A673 (cell line): ENCODE data around the gene ZNF546.
"Not testable (repeated sequence)": the region's sequence is repeated elsewhere in the genome, so short reads cannot be mapped to it uniquely, and the experiment has no call there.

Experiments
- EZH2 ChIP-seq: fragments of 200-600 bp; sonication (generic); IDR thresholded peaks from 2 replicates; pipeline ENCODE4 v1.6.1; 2017; ENCODE audit warnings: borderline replicate concordance, low read depth, mild to moderate bottlenecking, mixed read lengths, antibody characterized with exemption, low read length; ENCODE audit not compliant: poor library complexity, severe bottlenecking
- TF ChIP-seq, protein P1 (sequence below): fragments of 300-800, 200-600 bp; sonication (generic); conservative IDR thresholded peaks from 2 replicates; pipeline ENCODE4 v1.5.1; 2017; ENCODE audit warnings: low read depth, mild to moderate bottlenecking, antibody characterized with exemption, low read length, moderate library complexity, mixed read lengths

DNA sequence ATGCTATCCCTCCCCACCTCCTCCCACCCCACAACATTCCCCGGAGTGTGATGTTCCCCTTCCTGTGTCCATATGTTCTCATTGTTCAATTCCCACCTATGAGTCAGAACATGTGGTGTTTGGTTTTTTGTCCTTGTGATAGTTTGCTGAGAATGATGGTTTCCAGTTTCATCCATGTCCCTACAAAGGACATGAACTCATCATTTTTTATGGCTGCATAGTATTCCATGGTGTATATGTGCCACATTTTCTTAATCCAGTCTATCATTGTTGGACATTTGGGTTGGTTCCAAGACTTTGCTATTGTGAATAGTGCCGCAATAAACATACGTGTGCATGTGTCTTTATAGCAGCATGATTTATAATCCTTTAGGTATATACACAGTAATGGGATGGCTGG, 41.2 kb downstream of the ZNF546 start:
- TF ChIP-seq, protein P1, sequence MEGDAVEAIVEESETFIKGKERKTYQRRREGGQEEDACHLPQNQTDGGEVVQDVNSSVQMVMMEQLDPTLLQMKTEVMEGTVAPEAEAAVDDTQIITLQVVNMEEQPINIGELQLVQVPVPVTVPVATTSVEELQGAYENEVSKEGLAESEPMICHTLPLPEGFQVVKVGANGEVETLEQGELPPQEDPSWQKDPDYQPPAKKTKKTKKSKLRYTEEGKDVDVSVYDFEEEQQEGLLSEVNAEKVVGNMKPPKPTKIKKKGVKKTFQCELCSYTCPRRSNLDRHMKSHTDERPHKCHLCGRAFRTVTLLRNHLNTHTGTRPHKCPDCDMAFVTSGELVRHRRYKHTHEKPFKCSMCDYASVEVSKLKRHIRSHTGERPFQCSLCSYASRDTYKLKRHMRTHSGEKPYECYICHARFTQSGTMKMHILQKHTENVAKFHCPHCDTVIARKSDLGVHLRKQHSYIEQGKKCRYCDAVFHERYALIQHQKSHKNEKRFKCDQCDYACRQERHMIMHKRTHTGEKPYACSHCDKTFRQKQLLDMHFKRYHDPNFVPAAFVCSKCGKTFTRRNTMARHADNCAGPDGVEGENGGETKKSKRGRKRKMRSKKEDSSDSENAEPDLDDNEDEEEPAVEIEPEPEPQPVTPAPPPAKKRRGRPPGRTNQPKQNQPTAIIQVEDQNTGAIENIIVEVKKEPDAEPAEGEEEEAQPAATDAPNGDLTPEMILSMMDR, result not testable (repeated sequence)
- not testable (repeated sequence) for TF ChIP-seq EZH2
